GM18517 (cell line): ENCODE data around the gene ENTREP1.
"Not testable (repeated sequence)": the region's sequence is repeated elsewhere in the genome, so short reads cannot be mapped to it uniquely, and the experiment has no call there.

Experiments
- ATAC-seq: cut with Tn5 transposase; IDR thresholded peaks from one replicate; pipeline ENCODE4 v1.9.1; 2021; ENCODE audit warnings: mild to moderate bottlenecking, moderate library complexity; ENCODE audit not compliant: unreplicated experiment

Gene ENTREP1

GRCh38 chr9:69400470-69400869 lies 75.5 kb downstream of the ENTREP1 start:
- no peak for ATAC-seq

- not testable (repeated sequence) for ATAC-seq
Observed at GRCh38 chr9:69409936-69410335, 84.9 kb downstream of the ENTREP1 start.

GRCh38 chr9:69411246-69411645 lies 86.2 kb downstream of the ENTREP1 start:
- ATAC-seq = no peak

DNA sequence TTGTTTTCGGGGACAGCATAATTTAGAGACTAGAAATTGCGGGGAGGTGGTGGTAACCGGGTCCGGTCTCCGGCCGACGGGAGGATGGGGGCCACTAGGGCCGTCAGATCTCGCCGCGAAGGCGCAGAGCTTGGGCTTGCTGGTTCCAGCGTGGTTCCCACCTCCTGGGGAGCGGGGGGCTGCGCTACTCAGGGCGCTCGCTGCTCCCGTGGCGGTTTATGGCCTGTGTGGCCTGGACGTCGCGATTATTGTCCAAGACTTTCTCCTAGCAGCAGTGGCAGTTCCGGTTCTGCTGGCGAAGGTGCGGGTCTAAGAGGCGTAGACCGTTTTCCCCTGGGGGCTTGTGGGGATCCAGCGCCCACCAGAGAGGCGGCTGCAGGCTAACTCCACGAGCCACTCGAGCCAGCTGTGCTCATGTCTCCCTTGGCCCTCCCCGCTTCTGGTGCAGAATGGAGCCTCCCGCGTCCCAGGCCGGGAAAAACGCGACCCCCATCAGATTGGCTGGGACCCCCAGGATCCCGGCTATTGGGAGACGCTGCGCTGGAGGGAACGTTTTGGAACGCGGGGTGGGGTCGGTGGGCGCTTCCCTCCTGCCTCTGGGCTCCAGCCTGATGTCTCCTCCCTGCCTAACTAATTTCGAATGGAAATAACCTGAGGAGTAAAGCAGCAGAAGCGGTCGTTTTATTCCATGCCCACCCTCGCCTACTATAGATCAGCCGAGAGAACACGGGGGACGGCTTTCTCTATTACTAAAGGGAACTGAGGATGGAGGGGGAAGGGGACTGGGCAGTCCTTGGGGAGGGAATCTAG lies 87.1 kb downstream of the ENTREP1 start:
- ATAC-seq = no peak

DNA sequence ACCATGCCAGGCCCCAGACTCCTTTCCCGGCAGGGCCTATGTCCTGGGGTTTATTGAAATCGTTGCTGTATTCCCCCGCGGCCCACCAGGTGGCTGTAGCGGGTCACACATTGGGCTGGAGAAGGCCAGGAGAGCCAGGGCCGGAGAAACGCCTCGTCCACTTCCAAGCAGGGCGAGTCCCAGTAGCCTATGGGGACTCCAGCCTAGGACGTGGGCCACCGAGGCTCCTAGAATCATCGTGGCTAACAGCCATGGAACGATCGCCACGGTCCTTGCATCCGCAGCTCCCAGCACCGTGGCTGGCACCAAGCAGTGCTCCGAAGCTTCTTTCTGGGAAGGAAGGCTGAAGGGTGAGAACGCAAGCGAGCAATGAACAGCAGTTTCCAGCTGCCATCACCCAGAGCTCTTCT lies 87.7 kb downstream of the ENTREP1 start:
- ATAC-seq = no peak

GRCh38 chr9:69420611-69421270 lies 95.7 kb downstream of the ENTREP1 start:
- no peak for ATAC-seq

DNA sequence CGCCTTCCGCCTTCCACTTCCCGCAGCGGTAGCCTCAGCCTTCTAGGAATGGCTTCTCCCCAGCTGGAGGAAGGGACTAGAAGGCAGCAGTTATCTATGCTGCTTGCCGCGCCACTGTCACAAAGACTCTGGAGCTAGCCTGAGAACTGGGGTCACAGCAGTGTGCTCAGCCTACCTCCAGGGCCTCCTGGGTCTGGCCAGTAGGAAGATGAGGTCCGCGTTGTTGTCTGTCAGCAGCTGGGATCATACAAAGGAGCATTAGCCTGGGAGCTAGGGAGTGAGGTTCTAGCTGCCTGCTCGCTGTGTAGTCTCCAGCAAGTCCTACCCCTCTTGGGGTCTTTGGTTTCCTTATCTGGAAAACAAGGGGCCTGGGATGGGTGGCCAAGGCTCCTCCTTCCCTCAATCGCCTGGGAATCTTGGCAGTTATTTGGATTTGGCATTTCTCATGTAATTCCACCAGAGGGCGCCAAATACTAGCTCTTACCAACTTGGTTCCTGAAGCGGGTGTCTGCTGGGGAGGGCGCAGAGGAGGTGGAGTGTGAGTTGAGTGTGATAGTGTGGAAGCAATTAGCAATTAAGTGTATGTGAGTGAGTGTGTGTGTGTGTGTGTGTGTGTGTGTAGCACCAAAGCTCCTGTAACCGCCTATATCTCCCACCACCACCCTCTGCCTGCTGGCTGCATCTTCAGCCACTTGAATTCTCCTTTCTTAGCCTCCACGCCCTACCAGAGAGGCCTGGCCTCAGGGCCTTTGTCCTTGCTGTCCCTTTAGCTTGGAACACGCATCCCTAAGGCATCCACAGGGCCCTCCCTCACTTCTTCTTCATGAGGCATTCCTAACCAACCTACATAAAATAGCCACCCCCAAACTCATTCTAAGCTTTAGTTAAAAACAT lies 97.1 kb downstream of the ENTREP1 start:
- no peak for ATAC-seq

- no peak for ATAC-seq
Observed at GRCh38 chr9:69425136-69425801, 100.3 kb downstream of the ENTREP1 start.

- no peak for ATAC-seq
Observed at GRCh38 chr9:69427286-69427685, 102.3 kb downstream of the ENTREP1 start.

DNA sequence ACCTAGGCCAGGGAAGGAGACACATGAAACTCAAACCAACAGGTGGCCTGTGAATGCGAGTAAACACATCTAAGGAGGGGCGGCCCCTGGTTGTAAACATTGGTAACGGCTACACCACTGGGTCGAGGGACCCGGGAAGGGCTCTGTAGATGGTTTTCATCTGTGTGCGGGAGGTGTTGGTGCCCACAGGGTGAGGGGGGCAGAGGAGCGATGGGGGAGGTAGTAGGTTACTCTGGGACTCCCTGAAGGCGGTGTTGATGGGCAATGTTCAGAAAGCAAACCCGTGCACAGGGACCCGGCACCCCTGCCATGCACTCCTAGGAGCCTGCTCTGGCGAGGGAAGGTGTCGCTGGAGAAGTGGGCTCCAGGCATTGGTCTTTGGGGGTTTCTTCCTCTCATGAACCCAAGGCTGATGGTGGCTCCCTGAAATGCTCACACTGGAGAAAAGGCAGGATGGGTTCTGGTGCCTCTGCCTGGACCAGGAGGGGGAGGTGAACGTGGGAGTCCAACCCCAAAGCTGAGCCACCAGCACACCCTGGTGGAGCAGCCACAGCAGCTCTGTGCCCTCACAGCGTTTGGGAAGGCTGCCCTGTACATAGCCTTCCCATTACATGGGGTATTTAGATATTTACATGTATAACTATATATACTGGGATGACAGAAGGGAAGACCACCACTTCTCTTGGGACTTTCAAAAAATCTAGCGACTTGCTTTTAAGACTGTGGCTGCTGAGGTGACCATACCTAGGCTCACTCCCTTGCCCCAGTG lies 103.2 kb downstream of the ENTREP1 start:
- ATAC-seq = no peak

- ATAC-seq = no peak
Observed at GRCh38 chr9:69429281-69429680, 104.3 kb downstream of the ENTREP1 start.

- no peak for ATAC-seq
Observed at GRCh38 chr9:69430206-69430605, 105.2 kb downstream of the ENTREP1 start.

DNA sequence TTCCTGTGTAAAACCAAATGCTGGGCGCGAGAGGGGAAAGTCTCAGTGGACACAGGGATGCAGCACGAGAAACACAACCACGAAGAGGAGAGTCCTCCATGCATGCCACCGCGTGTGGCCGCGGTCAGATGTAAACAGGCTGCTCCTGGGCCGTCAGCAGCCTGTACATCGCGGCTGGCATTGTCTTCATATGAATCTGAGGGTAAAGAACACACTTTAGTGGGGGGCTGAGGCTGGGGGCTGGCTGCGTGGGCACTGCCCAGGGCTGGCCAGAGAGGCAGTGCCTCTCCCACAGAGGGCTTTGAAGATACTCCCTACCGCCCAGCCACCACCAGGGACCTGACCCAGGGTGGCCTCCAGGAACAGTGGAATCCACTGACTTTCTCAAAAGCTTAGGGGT lies 106.2 kb downstream of the ENTREP1 start:
- no peak for ATAC-seq

DNA sequence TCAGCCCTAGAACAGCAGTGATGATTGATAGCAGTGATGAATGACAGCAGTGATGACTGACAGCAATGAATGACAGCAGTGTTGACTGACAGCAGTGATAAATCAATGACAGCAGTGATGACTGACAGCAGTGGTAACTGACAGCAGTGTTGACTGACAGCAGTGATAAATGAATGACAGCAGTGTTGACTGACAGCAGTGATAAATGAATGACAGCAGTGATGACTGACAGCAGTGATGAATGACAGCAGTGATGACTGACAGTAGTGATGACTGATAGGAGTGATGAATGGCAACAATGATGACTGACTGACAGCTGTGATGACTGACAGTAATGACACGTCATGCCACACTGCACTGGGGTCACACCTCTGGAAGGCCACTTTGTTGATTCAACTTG lies 106.8 kb downstream of the ENTREP1 start:
- no peak for ATAC-seq

DNA sequence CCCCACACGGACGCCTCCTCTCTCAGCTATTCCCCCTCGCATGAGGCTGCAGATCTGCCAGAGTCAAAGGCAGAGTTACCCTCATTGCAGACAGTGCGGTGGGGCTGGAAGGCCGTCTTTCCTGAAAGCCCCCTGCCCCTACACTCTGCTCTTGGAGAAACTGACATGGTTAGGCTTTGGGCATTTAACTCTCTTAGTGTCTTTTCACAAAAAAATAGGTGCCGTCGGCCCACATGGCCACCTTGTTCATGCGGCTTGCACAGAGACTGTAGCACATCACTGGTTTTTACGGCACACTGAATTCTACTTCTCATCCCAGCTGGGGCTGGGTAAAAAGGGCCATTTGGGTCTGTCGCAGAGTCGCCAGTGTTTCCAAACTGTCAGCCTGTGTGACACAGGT lies 107.6 kb downstream of the ENTREP1 start:
- no peak for ATAC-seq

DNA sequence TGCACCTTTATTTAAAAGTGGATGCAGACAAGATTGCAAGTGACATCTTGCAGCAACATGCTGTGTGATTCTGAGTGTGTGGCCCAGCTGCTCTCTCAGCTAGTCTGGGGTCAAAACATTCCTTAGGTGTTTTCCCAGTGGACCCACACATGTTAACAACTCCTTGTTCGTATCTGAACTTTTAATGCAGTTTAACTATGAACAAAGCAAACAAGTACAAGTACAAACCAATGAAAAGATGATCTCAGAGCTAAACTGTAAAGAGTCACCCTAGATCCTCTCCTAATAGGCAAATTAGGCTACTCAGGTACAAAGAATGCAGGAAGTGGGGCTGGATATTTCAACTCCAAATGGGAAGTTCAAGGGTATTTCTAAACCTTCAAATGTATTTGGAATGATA lies 108.4 kb downstream of the ENTREP1 start:
- no peak for ATAC-seq

- no peak for ATAC-seq
Observed at GRCh38 chr9:69433968-69434367, 109.0 kb downstream of the ENTREP1 start.

DNA sequence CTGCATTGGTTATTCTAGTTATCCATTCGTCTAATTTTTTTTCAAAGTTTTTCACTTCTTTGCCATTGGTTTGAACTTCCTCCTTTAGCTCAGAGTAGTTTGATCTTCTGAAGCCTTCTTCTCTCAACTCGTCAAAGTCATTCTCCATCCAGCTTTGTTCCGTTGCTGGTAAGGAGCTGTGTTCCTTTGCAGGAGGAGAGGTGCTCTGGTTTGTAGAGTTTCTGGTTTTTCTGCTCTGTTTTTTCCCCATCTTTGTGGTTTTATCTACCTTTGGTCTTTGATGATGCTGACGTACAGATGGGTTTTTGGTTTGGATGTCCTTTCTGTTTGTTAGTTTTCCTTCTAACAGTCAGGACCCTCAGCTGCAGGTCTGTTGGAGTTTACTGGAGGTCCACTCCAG lies 114.6 kb downstream of the ENTREP1 start:
- not testable (repeated sequence) for ATAC-seq

DNA sequence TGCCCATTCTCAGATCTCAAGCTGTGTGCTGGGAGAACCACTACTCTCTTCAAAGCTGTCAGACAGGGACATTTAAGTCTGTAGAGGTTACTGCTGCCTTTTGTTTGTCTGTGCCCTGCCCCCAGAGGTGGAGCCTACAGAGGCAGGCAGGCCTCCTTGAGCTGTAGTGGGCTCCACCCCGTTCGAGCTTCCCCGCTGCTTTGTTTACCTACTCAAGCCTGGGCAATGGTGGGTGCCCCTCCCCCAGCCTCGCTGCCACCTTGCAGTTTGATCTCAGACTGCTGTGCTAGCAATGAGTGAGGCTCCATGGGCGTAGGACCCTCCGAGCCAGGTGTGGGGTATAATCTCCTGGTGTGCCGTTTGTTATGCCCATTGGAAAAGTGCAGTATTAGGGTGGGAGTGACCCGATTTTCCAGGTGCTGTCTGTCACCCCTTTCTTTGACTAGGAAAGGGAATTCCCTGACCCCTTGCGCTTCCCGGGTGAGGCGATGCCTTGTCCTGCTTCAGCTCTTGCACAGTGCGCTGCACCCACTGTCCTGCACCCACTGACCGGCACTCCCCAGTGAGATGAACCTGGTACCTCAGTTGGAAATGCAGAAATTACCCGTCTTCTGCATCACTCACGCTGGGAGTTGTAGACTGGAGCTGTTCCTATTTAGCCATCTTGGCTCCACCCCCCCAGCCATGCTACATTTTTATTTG lies 115.4 kb downstream of the ENTREP1 start:
- ATAC-seq = not testable (repeated sequence)
